ENCODE results near the gene FRMD4B. TPM values are rescaled to one million over a fixed set of nuclear protein-coding genes. Genes with fewer than 3 reads are reported as not detected.

The FRMD4B gene
- polyA plus RNA-seq, 1 experiment = 0.09 TPM

DNA sequence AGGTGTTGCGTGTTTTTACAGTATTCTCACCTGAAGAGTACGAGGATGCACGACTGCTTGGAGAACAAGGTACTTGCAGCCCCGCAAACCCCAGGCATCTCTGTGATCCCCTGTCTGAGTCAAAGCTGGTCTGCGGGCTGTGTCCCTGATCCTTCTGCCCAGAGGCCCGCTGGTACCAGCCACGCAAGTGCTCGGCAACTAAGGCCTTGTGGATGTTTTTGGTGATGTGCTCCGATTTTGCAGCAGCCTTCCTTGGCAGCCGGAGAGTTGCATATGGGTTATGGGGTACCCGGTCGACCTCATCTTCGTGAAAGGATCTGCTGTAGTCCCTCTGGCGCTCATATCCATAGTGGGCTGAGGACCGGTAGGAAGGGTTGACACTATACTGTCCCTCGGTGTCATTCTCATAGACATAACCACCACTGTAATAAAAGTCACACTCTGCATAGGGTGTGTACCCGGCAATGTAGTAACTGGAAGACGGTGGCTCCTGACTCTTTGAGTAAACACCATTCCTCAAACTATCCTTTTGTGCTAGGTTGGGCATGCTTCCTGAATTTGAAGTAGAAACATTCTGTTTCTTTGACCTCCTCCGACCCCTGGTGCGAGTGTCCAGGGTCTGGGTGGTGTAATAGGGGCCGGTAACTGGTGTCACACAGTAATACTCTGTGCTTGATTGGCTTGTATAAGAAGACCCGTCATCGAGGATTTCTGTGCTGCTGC is 204.9 kb downstream of the FRMD4B start:
- Histone ChIP-seq H3K27me3 (ENCODE audit: control insufficient read depth, insufficient read depth, low read length) (no peaks in the 10 kb centered on the region), H3K36me3 (ENCODE audit: control insufficient read depth, insufficient read depth, low read length) (no peaks in the 10 kb centered on the region), H3K4me3 (ENCODE audit: low read depth, low read length) (no peak overlapping the region)
- DNase-seq (ENCODE audit: low read depth) = no peak
- ChIA-PET CTCF (interaction anchor here (0.9 to 1.8 kb wide), 2 partner anchors 10 to 118 kb away, joined by 3 to 6 read pairs; no protein-coding TSS in a partner anchor), POLR2A (no interaction called here)
- TF ChIP-seq, protein P1, sequence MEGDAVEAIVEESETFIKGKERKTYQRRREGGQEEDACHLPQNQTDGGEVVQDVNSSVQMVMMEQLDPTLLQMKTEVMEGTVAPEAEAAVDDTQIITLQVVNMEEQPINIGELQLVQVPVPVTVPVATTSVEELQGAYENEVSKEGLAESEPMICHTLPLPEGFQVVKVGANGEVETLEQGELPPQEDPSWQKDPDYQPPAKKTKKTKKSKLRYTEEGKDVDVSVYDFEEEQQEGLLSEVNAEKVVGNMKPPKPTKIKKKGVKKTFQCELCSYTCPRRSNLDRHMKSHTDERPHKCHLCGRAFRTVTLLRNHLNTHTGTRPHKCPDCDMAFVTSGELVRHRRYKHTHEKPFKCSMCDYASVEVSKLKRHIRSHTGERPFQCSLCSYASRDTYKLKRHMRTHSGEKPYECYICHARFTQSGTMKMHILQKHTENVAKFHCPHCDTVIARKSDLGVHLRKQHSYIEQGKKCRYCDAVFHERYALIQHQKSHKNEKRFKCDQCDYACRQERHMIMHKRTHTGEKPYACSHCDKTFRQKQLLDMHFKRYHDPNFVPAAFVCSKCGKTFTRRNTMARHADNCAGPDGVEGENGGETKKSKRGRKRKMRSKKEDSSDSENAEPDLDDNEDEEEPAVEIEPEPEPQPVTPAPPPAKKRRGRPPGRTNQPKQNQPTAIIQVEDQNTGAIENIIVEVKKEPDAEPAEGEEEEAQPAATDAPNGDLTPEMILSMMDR (IDR thresholded peaks at IDR 0.05; ENCODE audit: insufficient read depth, low read depth, low read length) = no peak

DNA sequence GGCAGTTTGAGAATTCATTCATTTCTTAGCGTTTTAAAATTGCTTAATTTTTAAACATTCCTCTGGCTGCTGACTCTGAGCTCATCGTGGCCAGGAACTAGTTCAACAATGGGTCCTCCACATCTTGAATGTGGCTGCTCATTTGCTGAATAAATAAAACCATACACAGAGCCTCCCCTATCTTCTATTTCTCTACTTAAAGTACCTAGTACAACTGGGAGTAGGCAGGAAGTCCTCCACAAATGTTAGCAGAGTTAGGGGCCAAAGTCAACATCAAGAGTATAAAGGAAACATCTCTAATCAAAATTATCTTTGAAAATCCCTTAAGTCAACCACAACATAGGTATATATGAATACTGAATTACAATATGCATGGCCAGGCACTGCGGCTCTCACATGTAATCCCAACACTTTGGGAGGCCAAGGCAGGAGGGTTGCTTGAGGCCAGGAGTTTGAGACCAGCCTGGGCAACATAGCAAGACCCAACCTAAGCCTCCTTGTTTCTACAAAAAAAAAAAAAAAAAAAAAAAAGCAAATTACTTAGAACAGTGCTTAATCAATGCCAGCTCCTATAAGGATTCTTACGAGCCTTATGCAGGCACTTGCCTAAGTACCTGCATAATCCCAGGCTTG is 206.0 kb downstream of the FRMD4B start:
- POLR2A ChIA-PET = no interaction called here
- TF ChIP-seq, protein P1 (IDR thresholded peaks at IDR 0.05; ENCODE audit: insufficient read depth, low read depth, low read length) = no peak
- H3K27me3 ChIP-seq (ENCODE audit: control insufficient read depth, insufficient read depth, low read length) = no peaks in the 10 kb centered on the region
- CTCF ChIA-PET = interaction anchor here (2.0 kb wide), 1 partner anchor 19 kb away, joined by 6 read pairs; no protein-coding TSS in a partner anchor
- no peak overlapping the region for H3K4me3 ChIP-seq (ENCODE audit: low read depth, low read length)
- no peak for DNase-seq (ENCODE audit: low read depth)
- H3K36me3 ChIP-seq (ENCODE audit: control insufficient read depth, insufficient read depth, low read length) = no peaks in the 10 kb centered on the region

DNA sequence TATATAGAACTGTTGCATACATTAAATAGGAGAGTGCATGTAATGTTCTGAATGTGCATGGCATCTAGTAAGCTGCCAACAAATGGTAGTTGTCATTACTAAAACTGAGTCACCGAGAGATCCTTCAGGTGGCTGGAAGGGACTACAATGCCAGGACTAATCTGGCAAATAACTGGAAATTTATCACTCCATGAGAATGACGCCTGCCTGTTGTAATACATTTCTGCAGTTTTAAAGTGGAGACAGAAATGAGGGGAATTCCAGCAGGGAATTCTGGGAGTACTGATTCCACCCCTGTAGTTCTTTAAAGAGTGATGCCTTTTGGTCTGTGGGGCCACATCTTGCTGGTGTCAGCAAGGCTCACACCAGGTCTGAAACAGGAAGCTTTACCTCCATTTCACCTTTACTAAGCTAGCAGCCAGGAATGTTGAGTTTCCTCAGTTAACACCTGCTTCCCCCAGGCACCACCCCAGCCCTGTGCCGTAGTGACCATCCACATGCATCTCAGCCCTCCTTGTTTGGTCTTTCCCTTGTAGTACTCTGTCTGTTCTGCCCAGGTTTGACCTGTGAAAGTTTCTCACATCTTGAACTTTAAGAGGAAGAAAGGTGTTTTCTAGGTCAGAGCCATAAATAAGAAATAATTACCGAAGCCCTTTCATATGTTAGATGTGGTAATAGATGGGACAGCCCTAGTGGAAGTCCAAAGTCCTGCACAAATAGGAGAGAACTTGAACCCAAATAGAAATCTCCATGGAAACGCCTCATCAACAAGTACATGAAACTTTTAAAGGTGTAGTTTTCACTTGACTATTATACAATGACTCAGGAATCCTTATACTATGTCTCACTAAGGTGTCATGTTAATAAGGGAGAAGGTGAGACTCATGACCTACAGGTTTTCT is 206.8 kb downstream of the FRMD4B start:
- no peak for DNase-seq (ENCODE audit: low read depth)
- TF ChIP-seq, protein P1 (IDR thresholded peaks at IDR 0.05; ENCODE audit: insufficient read depth, low read depth, low read length) = no peak

DNA sequence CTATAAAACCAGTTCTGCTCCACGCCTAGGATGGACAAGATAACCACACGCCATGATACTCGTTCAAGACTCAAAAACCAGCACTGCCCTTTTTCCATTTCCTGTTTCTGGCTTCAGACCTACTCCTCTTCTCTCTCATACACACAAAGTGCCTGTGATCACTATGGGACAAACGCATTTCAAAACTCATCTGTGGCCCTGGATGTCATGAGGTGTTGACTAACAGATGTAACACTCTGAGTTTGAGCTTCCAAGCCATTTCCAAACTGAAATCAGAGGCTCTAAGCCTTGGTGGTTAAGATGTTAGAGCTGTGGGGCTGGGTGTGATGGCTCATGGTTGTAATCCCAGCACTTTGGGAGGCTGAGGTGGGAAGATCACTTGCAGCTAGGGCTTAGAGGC is 207.8 kb downstream of the FRMD4B start:
- no peak for DNase-seq (ENCODE audit: low read depth)
- Histone ChIP-seq H3K27me3 (ENCODE audit: control insufficient read depth, insufficient read depth, low read length) (no peaks in the 10 kb centered on the region), H3K4me3 (ENCODE audit: low read depth, low read length) (no peak overlapping the region), H3K36me3 (ENCODE audit: control insufficient read depth, insufficient read depth, low read length) (no peaks in the 10 kb centered on the region)
- CTCF ChIA-PET = interaction anchor here (0.7 to 2.0 kb wide), 3 partner anchors 17 to 515 kb away, joined by 3 to 6 read pairs (median 3); no protein-coding TSS in a partner anchor
- TF ChIP-seq, protein P1 (IDR thresholded peaks at IDR 0.05; ENCODE audit: insufficient read depth, low read depth, low read length) = no peak
- POLR2A ChIA-PET = interaction anchor here (0.6 kb wide), 1 partner anchor 103 kb away, joined by 3 read pairs; no protein-coding TSS in a partner anchor

More for the DNA sequence above, 206.8 kb downstream of the FRMD4B start:
- Histone ChIP-seq H3K27me3 (ENCODE audit: control insufficient read depth, insufficient read depth, low read length) (no peaks in the 10 kb centered on the region), H3K4me3 (ENCODE audit: low read depth, low read length) (no peak overlapping the region), H3K36me3 (ENCODE audit: control insufficient read depth, insufficient read depth, low read length) (no peaks in the 10 kb centered on the region)
- ChIA-PET POLR2A (no interaction called here), CTCF (interaction anchor here (0.6 to 2.0 kb wide), 2 partner anchors 18 to 22 kb away, joined by 3 to 6 read pairs; no protein-coding TSS in a partner anchor)

Measured in BJ (cell line).